MCF 10A (cell line): ENCODE measurements around the gene TSSK2. TPM values are rescaled to one million over a fixed set of nuclear protein-coding genes. Genes with fewer than 3 reads are reported as not detected.

Source experiments
- BruUV-seq: library from RNA; stranded (reverse); fragments of 400-500 nt; replicated peaks from 2 replicates; lab custom pipeline; 2021; lab: Mats Ljungman, UMichigan
- CTCF ChIA-PET: fragments of 300-600 bp; sonication (Branson Sonifier 250); formaldehyde crosslinking; extraction: SDS; loops from one replicate; lab custom pipeline; 2021; ENCODE audit warnings: antibody characterized with exemption, inconsistent platforms; lab: Yijun Ruan, JAX
- POLR2A ChIA-PET: fragments of 300-600, 350-650 bp; sonication (Branson Sonifier 250); formaldehyde crosslinking; extraction: SDS; loops from one replicate; lab custom pipeline; 2020; ENCODE audit warnings: antibody characterized with exemption, inconsistent platforms; lab: Yijun Ruan, JAX
- DNase-seq: peaks from one replicate; pipeline ENCODE4 v3.0.0-alpha.2; 2018; ENCODE audit not compliant: unreplicated experiment
- H3K27ac Mint-ChIP-seq: one replicate; pipeline ENCODE4 v1.8.0; 2022; ENCODE audit warnings: mild to moderate bottlenecking, low read depth, mixed read lengths; ENCODE audit not compliant: unreplicated experiment
- H3K27me3 Mint-ChIP-seq: one replicate; pipeline ENCODE4 v1.8.0; 2022; ENCODE audit warnings: mixed read lengths; ENCODE audit not compliant: insufficient read depth, unreplicated experiment
- H3K36me3 Mint-ChIP-seq: one replicate; pipeline ENCODE4 v1.8.0; 2022; ENCODE audit warnings: mild to moderate bottlenecking, moderate library complexity, mixed read lengths; ENCODE audit not compliant: insufficient read depth, unreplicated experiment
- H3K4me1 Mint-ChIP-seq: one replicate; pipeline ENCODE4 v1.8.0; 2022; ENCODE audit warnings: mixed read lengths; ENCODE audit not compliant: insufficient read depth, unreplicated experiment
- H3K4me3 Mint-ChIP-seq: one replicate; pipeline ENCODE4 v1.8.0; 2022; ENCODE audit warnings: mild to moderate bottlenecking, moderate library complexity, mixed read lengths; ENCODE audit not compliant: unreplicated experiment
- H3K9me3 Mint-ChIP-seq: one replicate; pipeline ENCODE4 v1.8.0; 2022; ENCODE audit warnings: mixed read lengths; ENCODE audit not compliant: unreplicated experiment
- CTCF ChIP-seq: fragments of 200-600 bp; IDR thresholded peaks from one replicate; pipeline ENCODE4 v1.8.0; 2022; ENCODE audit warnings: antibody characterized with exemption, mild to moderate bottlenecking; ENCODE audit not compliant: unreplicated experiment
- intact Hi-C: fragments of 100-400 bp; cut with micrococcal nuclease; formaldehyde crosslinking; loops from 2 replicates; pipeline ENCODE4 v1.14.1; 2022
- total RNA-seq: library from RNA; stranded (reverse); gene quantifications from 2 replicates; pipeline ENCODE4 v1.2.3, GENCODE V29; 2022

TSSK2 gene
- total RNA-seq, 1 experiment from 2014 or later: not detected

GRCh38 chr22:19105867-19106802 lies 25.0 kb upstream of the TSSK2 start:
- peaks cover 29% of the 10 kb centered on the region for H3K4me1 Mint-ChIP-seq
- no peaks in the 10 kb centered on the region for H3K27me3 Mint-ChIP-seq
- POLR2A ChIA-PET: interaction anchor here (3.1 kb wide), 1 partner anchor 16 kb away, joined by 15 read pairs; the partner anchor contains the start of gene DGCR2
- peaks cover 7% of the 10 kb centered on the region for H3K36me3 Mint-ChIP-seq
- H3K4me3 Mint-ChIP-seq: no peak overlapping the region
- no TSS peak for BruUV-seq
- intact Hi-C loops: no loop called here
- DNase-seq: peak; percentile 35
- peak; percentile 20 for TF ChIP-seq CTCF
- H3K27ac Mint-ChIP-seq: no peak overlapping the region
- no peaks in the 10 kb centered on the region for H3K9me3 Mint-ChIP-seq
- CTCF ChIA-PET: interaction anchor here (0.7 to 1.2 kb wide), 2 partner anchors 8 to 20 kb away, joined by 3 to 6 read pairs; no protein-coding TSS in a partner anchor

- peaks cover 29% of the 10 kb centered on the region for H3K4me1 Mint-ChIP-seq
- H3K9me3 Mint-ChIP-seq: no peaks in the 10 kb centered on the region
- DNase-seq: no peak
- peak overlapping the region; percentile 94 for H3K27ac Mint-ChIP-seq
- no TSS peak for BruUV-seq
- H3K4me3 Mint-ChIP-seq: no peak overlapping the region
- H3K27me3 Mint-ChIP-seq: no peaks in the 10 kb centered on the region
- ChIA-PET CTCF (interaction anchor here (0.6 to 1.2 kb wide), 5 partner anchors 8 to 194 kb away, joined by 3 to 6 read pairs (median 3); no protein-coding TSS in a partner anchor), POLR2A (interaction anchor here (3.1 kb wide), 1 partner anchor 15 kb away, joined by 15 read pairs; the partner anchor contains the start of gene DGCR2)
- no peak for TF ChIP-seq CTCF
- H3K36me3 Mint-ChIP-seq: no peaks in the 10 kb centered on the region
- intact Hi-C loops: no loop called here
These were observed 24.0 kb upstream of the TSSK2 start for GRCh38 chr22:19106886-19107729.

- POLR2A ChIA-PET: interaction anchor here (1.1 to 3.1 kb wide), 3 partner anchors 9 to 36 kb away, joined by 3 to 15 read pairs (median 6); partner anchors contain the start of gene DGCR2
- H3K9me3 Mint-ChIP-seq: no peaks in the 10 kb centered on the region
These were observed 23.4 kb upstream of the TSSK2 start for GRCh38 chr22:19107730-19108074.

More at GRCh38 chr22:19107730-19108074, 23.4 kb upstream of the TSSK2 start:
- Mint-ChIP-seq H3K36me3 (peaks cover 1% of the 10 kb centered on the region), H3K27ac (peak overlapping the region; percentile 94), H3K27me3 (no peaks in the 10 kb centered on the region), H3K4me3 (no peak overlapping the region), H3K4me1 (peaks cover 33% of the 10 kb centered on the region)
- CTCF ChIA-PET: interaction anchor here (0.6 to 1.2 kb wide), 3 partner anchors 18 to 195 kb away, joined by 3 to 6 read pairs (median 3); no protein-coding TSS in a partner anchor
- no peak for DNase-seq
- intact Hi-C loops: no loop called here
- TF ChIP-seq CTCF: no peak
- BruUV-seq: no TSS peak
